ENCODE data around the gene COPS4.

GRCh38 chr4:83012687-83013419 lies 22.1 kb upstream of the COPS4 start:
- peak; percentile 86 to 93 for TF ChIP-seq POLR2A (IDR thresholded peaks at IDR 0.05)
- TF ChIP-seq CTCF (IDR thresholded peaks at IDR 0.05 in 4 of 5, conservative IDR thresholded peaks at IDR 0.05 in 1 of 5) = peak; percentile 37 to 64 (median 53)
